SK-N-SH (cell line): ENCODE results near the gene ICE1. TPM values are rescaled to one million over a fixed set of nuclear protein-coding genes. Genes with fewer than 3 reads are reported as not detected.

Experiments
- CTCF ChIA-PET: fragments of 300-600, 350-600 bp; formaldehyde crosslinking; extraction: SDS; loops from one replicate; lab custom pipeline; 2021; lab: Yijun Ruan, JAX
- POLR2A ChIA-PET: fragments of 350-600 bp; sonication (Branson Sonifier 250); formaldehyde crosslinking; extraction: SDS; loops from one replicate; lab custom pipeline; 2020; ENCODE audit warnings: antibody characterized with exemption, inconsistent platforms; lab: Yijun Ruan, JAX
- DNase-seq: peaks from one replicate; pipeline ENCODE4 v3.0.0; 2012
- H2AFZ ChIP-seq: fragments of 200-600 bp; sonication (generic); 2 replicates; pipeline ENCODE4 v1.8.1; 2016; ENCODE audit warnings: antibody characterized with exemption, mild to moderate bottlenecking, low read depth
- H3F3A ChIP-seq: fragments of 200-600 bp; sonication (generic); replicated peaks from 2 replicates; pipeline ENCODE3; 2016; ENCODE audit warnings: antibody characterized with exemption, mild to moderate bottlenecking; ENCODE audit not compliant: insufficient read depth
- H3K27ac ChIP-seq, 2 experiments: fragments of 200-500 bp in 1 of 2; fragments of 200-600 bp in 1 of 2; sonication (Bioruptor generic) in 1 of 2; sonication (generic), shearing (Covaris generic) in 1 of 2; 2 replicates each; pipeline versions ENCODE4 v1.5.1 to v1.6.1; 2014 to 2016; ENCODE audit warnings: low read depth in 2 of 2, inconsistent platforms in 1 of 2, low read length in 1 of 2, mild to moderate bottlenecking in 1 of 2, mixed read lengths in 1 of 2
- H3K27me3 ChIP-seq: fragments of 200-600 bp; sonication (generic), shearing (Covaris generic); 2 replicates; pipeline ENCODE4 v1.6.1; 2016; ENCODE audit warnings: mixed run types; ENCODE audit not compliant: insufficient read depth
- H3K36me3 ChIP-seq, 2 experiments: fragments of 200-500 bp in 1 of 2; fragments of 200-600 bp in 1 of 2; sonication (Bioruptor generic) in 1 of 2; sonication (generic) in 1 of 2; replicated peaks in 1 of 2; 2 replicates each; pipeline versions ENCODE3 to v1.5.1; 2014 to 2016; ENCODE audit warnings: low read length in 1 of 2, mild to moderate bottlenecking in 1 of 2; ENCODE audit not compliant: insufficient read depth in 2 of 2, control insufficient read depth in 1 of 2
- H3K4me1 ChIP-seq, 2 experiments: fragments of 200-500 bp in 1 of 2; fragments of 200-600 bp in 1 of 2; sonication (Bioruptor generic) in 1 of 2; sonication (generic), shearing (Covaris generic) in 1 of 2; 2 replicates each; pipeline versions ENCODE4 v1.5.1 to v1.6.1; 2014 to 2016; ENCODE audit warnings: low read depth in 1 of 2, low read length in 1 of 2, mixed run types in 1 of 2; ENCODE audit not compliant: insufficient read depth in 2 of 2, control insufficient read depth in 1 of 2
- H3K4me2 ChIP-seq: fragments of 200-600 bp; sonication (generic), shearing (Covaris generic); 2 replicates; pipeline ENCODE4 v1.6.1; 2017; ENCODE audit warnings: mixed run types
- H3K4me3 ChIP-seq, 2 experiments: fragments of 200-500 bp in 1 of 2; fragments of 200-600 bp in 1 of 2; sonication (Bioruptor generic) in 1 of 2; sonication (generic), shearing (Covaris generic) in 1 of 2; 2 replicates each; pipeline versions ENCODE4 v1.5.1 to v1.8.1; 2014 to 2016; ENCODE audit warnings: low read depth in 2 of 2, inconsistent platforms in 1 of 2, low read length in 1 of 2, mild to moderate bottlenecking in 1 of 2, mixed read lengths in 1 of 2, moderate library complexity in 1 of 2
- H3K79me2 ChIP-seq: fragments of 200-600 bp; sonication (generic); 2 replicates; pipeline ENCODE4 v1.8.1; 2017; ENCODE audit warnings: mild to moderate bottlenecking; ENCODE audit not compliant: insufficient read depth
- H3K9ac ChIP-seq: fragments of 200-600 bp; sonication (generic); 2 replicates; pipeline ENCODE4 v1.6.1; 2017; ENCODE audit warnings: mixed run types
- H3K9me2 ChIP-seq: fragments of 200-600 bp; sonication (generic); 2 replicates; pipeline ENCODE4 v1.6.1; 2017; ENCODE audit warnings: mixed run types
- H3K9me3 ChIP-seq: fragments of 200-600 bp; sonication (generic); 2 replicates; pipeline ENCODE4 v1.6.1; 2017; ENCODE audit warnings: mixed run types, mild to moderate bottlenecking, moderate library complexity
- H4K20me1 ChIP-seq: fragments of 200-600 bp; sonication (generic); 2 replicates; pipeline ENCODE4 v1.6.1; 2017; ENCODE audit warnings: mild to moderate bottlenecking, mixed run types; ENCODE audit not compliant: insufficient read depth
- CTCF ChIP-seq: fragments of 200-600 bp; sonication (generic); IDR thresholded peaks from 2 replicates; pipeline ENCODE4 v1.6.1; 2017; ENCODE audit warnings: antibody characterized with exemption, mild to moderate bottlenecking, moderate library complexity
- FOXJ3 ChIP-seq: sonication (generic); formaldehyde crosslinking; IDR thresholded peaks from 2 replicates; pipeline ENCODE4 v1.5.1; 2020; ENCODE audit warnings: mild to moderate bottlenecking, missing genetic modification reagents
- FOXM1 ChIP-seq: IDR thresholded peaks from 2 replicates; pipeline ENCODE4 v1.4.0; 2012; ENCODE audit warnings: low read depth, mild to moderate bottlenecking
- IRF3 ChIP-seq: fragments of 150-350 bp; IDR thresholded peaks from 2 replicates; pipeline ENCODE4 v1.6.1; 2016; ENCODE audit warnings: mild to moderate bottlenecking, low read depth, low read length
- MEF2A ChIP-seq: IDR thresholded peaks from 2 replicates; pipeline ENCODE4 v1.4.0; 2012; ENCODE audit warnings: low read depth, borderline replicate concordance
- NFIC ChIP-seq: IDR thresholded peaks from 2 replicates; pipeline ENCODE4 v1.4.0; 2012; ENCODE audit warnings: borderline replicate concordance
- PBX3 ChIP-seq: IDR thresholded peaks from 2 replicates; pipeline ENCODE4; 2012
- POLR2AphosphoS5 ChIP-seq: IDR thresholded peaks from 2 replicates; pipeline ENCODE4 v1.6.1; 2012; ENCODE audit warnings: low read depth, low read length
- RFX5 ChIP-seq: IDR thresholded peaks from 2 replicates; pipeline ENCODE4 v1.6.1; 2012; ENCODE audit warnings: mild to moderate bottlenecking, improper control_type of control experiment, low read length
- RXRA ChIP-seq: IDR thresholded peaks from 2 replicates; pipeline ENCODE4 v1.4.0; 2012; ENCODE audit warnings: low read depth, mild to moderate bottlenecking, borderline replicate concordance
- SIN3A ChIP-seq: IDR thresholded peaks from 2 replicates; pipeline ENCODE4 v1.6.1; 2012; ENCODE audit warnings: low read depth, mild to moderate bottlenecking, low read length, moderate library complexity, borderline replicate concordance
- SMC3 ChIP-seq: IDR thresholded peaks from 2 replicates; pipeline ENCODE4 v1.6.1; 2012; ENCODE audit warnings: low read depth, low read length, improper control_type of control experiment
- YY1 ChIP-seq: IDR thresholded peaks from 2 replicates; pipeline ENCODE4 v1.4.0; 2012; ENCODE audit warnings: low read depth, mild to moderate bottlenecking
- ZBTB33 ChIP-seq: IDR thresholded peaks from 2 replicates; pipeline ENCODE4 v1.4.0; 2012; ENCODE audit warnings: low read depth, borderline replicate concordance
- WGBS: methylation state at CpG from one replicate; pipeline ENCODE4 v1.1.6; 2017; ENCODE audit warnings: low lambda C conversion rate; 5-methylcytosine and 5-hydroxymethylcytosine counted together
- polyA plus RNA-seq, 3 experiments: library from polyadenylated mRNA; depleted of rRNA; stranded (reverse); fragments of >200 nt; gene quantifications; 2 replicates each; pipeline ENCODE4 v1.2.3, GENCODE V29; 2012

ICE1 gene
- polyA plus RNA-seq, 1 of the 3 experiments (the other 2 are of a cell fraction): 9.4 TPM

- Histone ChIP-seq H3K4me2 (no peak overlapping the region), H3K9me3 (no peaks in the 10 kb centered on the region)
- TF ChIP-seq NFIC (no peak), RFX5 (no peak), POLR2AphosphoS5 (no peak), ZBTB33 (no peak), RXRA (no peak), PBX3 (no peak), CTCF (no peak), FOXJ3 (CRISPR knock-in tag) (no peak), SIN3A (no peak), FOXM1 (no peak), IRF3 (no peak), SMC3 (no peak), YY1 (no peak), MEF2A (no peak)
- TF ChIP-seq, all 33 proteins: peak for 0
- Histone ChIP-seq H3K36me3 (no peaks in the 10 kb centered on the region), H3K27me3 (no peaks in the 10 kb centered on the region), H2AFZ (no peak overlapping the region), H3K4me3 (no peak overlapping the region), H3K4me1 (no peaks in the 10 kb centered on the region; a peak in 1 of 4 replicates), H3K9ac (no peak overlapping the region), H3F3A (no peaks in the 10 kb centered on the region), H4K20me1 (no peaks in the 10 kb centered on the region), H3K27ac (no peak overlapping the region), H3K9me2 (no peaks in the 10 kb centered on the region), H3K79me2 (no peaks in the 10 kb centered on the region)
- ChIA-PET CTCF (interaction anchor here (1.0 to 5.0 kb wide), 3 partner anchors 19 to 522 kb away, joined by 4 to 31 read pairs (median 5); partner anchors contain the start of gene ICE1), POLR2A (no interaction called here)
- DNase-seq: no peak
- WGBS: 77% methylated on average over 8 of the region's 8 CpGs
Measured at GRCh38 chr5:5401095-5401494, 21.4 kb upstream of the ICE1 start.
